HG03159 (cell line): Measurements from ENCODE around the gene FBXO42.

Experiments
- ATAC-seq: cut with Tn5 transposase; IDR thresholded peaks from one replicate; pipeline ENCODE4 v1.9.1; 2021; ENCODE audit warnings: mild to moderate bottlenecking, moderate library complexity; ENCODE audit not compliant: unreplicated experiment

The FBXO42 gene

DNA sequence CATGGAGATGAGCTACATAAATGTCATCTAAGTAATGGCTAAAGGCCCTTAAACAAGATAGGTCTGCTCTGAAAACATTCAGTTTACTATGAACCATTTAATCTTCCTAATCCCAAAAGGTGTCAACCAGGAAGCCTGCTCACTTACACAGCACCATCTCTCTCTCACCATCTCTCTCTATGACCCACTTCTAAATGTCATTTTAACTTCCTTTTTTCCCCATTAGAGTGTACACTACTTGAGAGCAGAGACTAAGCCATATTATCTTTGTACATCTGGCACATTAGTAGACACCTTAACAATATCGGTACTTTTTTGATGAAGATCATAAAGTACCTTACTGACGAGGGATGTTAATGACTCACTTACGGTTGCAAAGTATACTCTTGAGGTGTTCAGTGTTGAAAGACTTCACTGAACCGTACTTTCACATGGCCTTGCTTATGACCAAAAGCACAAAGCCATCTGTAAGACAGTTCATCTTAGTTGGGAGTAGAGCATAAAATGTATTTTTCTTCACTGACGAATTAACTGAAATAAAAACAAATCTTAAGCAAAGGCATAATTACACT, 25.4 kb downstream of the FBXO42 start:
- ATAC-seq = no peak

DNA sequence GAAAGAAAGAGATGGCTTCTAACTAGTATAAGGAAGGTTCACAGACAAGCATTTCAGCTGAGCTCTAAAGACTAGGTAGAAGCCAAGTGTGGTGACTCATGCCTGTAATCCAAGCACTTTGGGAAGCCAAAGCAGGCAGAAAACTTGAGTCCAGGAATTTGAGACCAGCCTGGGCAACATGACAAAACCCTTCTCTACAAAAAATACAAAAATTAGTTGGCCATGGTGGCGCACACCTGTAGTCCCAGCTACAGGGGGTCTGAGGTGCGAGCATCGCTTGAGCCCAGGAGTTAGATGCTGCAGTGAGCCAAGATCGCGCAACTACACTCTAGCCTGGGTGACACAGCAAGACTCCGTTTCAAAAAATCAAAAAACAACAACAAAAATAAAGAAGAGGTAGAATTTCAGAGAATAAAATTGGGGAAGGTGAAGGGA, 27.8 kb downstream of the FBXO42 start:
- ATAC-seq = no peak

DNA sequence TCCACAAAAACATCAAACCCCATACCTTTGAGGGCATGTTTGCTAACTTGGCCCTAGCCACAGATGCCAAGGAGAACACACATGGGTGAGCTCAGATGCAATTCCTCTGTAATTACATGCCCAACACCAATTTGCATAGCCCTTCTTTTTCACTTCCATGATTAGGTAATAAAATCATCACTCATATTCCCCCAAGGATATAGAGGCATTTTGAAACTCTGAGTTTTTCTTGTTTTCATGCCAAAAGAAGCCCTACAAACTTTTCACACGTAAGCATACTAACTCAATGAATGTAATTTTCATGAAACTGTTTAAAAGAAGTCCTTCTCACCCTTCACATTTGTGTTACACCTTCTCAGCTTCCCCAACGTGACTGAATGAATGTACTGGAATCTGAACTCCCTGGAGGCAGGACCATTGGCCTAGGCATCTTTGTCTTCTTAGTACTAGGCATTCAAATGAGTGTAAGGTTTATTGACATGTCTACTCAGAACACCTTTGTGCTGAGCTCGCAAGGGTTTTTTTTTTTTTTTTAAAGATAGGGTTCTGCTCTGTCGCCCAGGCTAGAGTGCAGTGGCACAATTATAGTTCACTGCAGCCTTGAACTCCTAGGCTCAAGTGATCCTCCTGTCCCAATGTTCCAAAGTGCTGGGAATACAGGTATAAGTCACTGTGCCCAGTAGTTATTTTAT, 31.0 kb downstream of the FBXO42 start:
- ATAC-seq = no peak

DNA sequence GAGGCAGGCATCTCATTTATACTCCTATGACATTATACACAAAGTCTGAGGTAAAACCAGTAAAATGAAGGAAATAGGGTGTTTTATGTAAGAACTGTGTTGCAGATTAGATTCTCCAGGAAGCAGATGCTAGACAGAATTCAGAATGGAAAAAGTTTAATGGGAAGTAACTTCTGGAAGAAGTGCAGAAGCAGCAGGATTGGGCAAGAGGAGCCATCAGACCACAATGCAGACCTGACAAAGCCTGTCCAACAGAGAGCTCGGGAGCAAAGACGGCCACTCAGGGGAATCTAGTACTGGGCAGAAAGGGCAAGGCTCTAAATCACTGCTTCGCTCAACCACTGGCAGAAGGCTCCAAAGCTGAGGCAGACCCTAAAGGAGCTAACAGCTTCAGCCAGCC, 33.7 kb downstream of the FBXO42 start:
- ATAC-seq = no peak

DNA sequence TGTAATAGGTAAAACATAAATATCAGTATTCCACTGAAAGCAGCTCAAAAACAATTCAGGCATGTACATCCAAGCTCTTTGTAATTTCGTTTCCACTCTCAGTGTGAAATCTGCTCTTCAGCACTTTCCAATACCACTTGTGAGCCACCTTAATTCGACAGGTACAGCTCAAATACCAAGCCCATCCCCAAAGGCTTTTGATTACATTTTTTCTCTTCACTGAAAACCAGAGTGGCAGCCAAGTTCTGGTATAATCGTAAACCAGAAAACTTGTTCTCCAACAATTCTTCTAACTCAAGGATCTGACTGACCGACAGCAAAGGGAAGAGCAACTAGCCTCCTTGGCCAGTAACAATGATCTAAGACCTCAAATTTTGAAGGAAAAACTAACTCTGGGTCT, 36.8 kb downstream of the FBXO42 start:
- no peak for ATAC-seq

DNA sequence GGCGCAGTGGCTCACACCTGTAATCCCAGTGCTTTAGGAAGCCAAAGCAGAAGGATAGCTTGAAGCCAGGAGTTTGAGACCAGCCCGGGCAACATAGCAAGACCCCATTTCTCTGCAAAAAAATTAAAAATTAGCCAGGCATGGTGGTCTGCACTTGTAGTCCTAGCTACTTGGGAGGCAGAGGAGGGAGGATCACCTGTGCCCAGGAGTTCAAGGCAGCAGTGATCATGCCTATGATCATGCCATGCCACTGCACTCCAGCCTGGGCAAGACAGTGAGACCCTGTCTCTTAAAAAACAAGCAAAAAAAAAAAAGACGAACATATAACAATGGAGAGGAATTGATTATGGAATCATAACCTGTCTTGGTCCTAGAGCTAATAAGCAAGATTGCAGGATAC, 45.1 kb downstream of the FBXO42 start:
- no peak for ATAC-seq

DNA sequence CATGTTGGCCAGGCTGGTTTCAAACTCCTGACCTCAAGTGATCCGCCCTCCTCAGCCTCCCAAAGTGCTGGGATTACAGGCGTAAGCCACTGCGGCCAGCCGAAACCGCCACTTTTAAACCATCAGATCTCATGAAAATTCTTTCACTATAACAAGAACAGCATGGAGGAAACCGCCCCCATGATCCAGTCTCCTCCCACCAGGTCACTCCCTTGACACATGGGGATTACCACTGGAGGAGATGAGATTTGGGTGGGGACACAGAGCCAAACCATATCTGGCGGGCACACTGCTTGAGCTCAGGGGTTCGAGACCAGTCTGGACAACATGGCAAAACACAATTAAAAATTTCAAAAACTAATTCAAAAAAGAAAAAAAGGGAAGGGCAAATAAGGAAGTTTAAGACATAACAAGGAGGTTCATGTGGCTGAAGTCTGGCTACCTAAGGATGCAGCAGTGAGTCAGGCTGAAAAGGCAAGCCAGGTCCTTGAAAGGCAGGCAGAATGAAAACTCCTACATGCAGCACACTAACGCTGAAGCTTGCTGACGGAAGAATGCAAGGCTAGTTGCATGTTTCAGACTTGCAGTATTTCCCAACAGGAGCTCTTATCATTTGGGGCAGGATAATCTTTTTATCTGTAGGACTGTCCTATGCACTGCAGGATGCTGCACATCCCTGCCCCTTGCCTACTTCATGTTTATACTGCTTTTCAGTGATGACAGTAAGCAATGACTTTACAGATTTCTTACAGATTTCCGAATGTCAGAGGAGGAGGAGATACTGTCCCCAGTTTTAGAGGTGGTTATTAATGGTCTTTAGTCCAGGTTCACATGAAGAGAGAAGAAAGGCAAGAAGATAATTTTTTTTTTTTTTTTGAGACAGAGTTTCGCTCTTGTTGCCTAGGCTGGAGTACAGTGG, 49.3 kb downstream of the FBXO42 start:
- no peak for ATAC-seq

DNA sequence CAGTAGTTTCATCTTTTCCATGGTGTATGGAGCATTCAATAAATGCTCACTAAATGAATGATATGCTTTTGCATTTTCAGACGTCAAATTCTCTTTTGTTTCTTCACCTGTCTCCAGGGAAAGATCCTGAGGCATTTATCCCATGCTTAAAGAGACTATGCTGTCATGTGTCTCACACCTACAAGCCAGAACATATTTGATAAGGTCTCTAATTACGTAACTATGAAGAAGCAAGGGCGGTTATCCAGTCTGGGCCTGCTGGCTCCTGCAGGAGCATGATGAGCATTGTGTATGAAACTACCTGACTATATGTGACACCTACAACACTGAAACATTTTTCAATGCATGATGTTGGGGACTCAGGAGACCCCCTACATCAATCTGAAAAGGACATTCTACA, 51.8 kb downstream of the FBXO42 start:
- ATAC-seq = no peak

DNA sequence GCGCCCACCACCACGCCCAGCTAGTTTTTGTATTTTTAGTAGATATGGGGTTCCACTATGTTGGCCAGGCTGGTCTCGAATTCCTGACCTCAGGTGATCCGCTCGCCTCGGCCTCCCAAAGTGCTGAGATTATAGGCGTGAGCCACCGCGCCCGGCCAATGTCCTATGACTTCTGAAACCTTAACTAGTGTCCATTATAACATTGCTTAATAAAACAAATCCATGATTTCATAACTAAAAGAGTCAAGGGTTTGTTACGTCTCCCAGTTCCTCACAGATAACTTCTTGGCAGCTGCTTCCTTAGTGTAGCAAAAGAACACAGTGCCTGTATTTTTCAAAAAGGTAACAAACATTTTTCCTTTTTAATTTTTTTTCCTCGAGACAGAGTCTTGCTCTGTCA, 53.6 kb downstream of the FBXO42 start:
- ATAC-seq = no peak

DNA sequence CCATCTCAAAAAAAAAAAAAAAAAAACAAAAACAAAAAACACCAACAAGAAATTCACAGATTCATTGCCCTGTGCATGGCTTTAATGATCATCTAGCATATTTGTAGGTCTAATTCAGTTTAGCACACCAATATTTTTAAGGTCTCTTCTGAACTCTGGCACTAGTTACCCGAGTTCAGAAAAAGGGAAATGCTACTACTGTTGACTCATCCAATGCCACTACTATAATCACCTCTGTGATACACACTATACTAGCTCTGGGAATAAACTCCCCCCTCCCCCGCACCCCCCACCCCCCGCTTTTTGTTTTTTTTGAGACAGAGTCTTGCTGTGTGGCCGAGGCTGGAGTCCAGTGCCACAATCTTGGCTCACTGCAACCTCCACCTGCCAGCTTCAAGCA, 55.6 kb downstream of the FBXO42 start:
- no peak for ATAC-seq

DNA sequence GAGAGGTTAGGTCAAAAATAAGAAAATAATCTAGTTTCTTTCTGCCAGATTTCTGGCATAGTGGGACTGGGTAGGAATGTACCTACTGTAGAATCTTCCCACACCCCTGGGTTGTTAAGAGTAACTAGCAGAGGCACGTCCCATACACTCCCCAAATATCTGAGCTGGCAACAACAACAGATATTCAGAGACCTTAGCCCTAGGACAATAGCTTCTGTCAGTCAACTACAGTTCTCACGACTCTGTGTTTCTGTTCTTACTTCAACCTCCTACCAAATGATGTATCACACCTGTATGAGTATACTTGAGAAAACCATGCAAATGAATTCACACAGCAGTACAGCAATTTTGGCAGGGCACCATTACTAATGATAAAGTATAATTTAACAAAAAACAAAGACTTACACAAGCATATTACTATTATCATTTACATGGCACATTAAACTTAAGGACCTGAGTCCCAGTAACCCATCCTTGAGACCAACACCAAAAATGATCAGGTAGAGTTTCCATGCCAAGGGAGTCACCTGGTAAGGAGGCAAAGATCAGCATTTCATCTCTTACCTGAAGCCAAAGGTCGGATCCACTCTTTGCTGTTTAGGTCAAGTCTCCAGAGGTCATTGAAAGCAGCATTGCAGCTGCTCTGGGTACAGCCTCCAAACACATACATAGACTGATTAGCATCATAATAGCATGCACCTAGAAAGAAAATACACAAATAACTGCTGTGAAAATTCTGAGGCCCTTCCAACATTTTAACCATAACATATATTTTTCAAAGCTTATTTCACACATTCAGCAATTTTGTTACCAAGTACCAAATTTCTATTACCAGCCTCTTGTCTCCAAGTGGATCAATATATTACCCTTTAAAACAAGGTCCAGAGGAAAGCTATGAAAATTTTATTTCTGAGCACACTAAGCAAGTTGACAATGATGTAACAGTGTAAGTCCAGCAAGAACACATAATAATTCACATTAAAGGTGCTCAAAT, 57.8 kb downstream of the FBXO42 start:
- ATAC-seq = no peak

DNA sequence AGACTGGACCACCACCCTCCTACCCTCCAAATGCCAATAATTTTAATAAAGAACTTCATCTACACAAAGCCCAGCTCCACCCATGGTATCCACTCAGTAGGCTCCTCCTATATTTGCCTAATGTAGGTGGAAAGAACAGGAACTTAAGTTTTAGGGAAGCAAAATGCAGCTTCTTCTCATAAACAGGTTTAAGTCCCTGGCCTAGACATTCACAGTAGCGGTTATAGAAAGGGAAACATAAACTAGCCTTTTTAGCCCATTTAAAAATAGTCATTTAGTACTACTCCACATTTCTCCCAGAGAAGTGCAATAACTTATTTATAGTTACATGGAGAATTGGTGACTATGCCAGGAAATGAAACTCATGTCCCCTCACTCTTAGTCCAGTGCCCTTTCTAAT, 58.7 kb downstream of the FBXO42 start:
- no peak for ATAC-seq

DNA sequence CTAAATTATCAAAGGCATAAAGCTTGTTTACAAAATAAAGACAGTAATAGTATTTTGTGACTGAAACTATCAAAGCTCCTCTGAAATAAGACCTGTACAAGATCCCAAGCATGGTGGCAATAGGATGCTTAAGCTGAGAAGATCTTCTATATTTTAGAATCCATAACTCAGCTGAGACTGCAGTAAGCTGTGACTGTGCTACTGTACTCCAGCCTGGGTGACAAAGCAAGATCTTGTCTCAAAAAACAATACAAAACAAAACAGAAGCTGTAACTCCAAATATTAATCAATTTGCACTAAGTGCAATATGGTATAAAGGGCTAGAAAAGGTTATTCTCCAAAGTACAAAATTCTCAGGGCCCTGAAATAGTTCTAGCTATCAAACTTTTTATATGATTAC, 59.5 kb downstream of the FBXO42 start:
- ATAC-seq = no peak

DNA sequence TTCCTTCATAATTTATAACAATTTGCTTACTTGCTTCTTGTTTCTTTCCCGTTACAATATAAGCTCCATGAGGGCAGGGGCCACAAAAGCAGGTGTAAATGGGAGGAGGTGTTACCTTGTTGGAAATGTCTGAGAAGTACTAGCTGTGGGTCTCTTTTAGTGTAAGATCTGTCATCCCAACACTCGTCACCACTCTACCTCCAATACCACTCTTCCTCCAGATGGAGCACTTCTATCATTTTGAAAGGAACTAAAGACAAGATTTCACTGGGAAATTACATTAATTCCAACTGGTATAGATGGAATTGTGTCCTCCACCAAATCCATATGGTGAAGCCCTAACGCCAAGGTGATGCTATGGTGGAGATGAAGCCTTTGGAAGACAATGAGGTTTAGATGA, 62.3 kb downstream of the FBXO42 start:
- no peak for ATAC-seq

DNA sequence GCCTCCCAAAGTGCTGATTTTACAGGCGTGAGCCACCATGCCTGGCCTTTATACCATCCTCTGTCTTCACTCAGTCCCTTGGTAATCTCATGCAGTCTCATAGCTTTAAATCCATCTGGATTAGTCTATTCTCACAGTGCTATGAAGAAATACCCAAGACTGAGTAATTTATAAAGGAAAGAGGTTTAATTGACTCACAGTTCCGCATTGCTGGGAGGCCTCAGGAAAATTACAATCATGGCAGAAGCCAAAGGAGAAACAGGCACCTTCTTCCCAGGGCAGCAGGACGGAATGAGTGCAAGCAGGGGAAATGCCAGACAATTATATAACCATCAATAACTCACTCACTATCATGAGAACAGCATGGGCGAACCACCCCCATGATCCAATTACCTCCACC, 66.2 kb downstream of the FBXO42 start:
- no peak for ATAC-seq

DNA sequence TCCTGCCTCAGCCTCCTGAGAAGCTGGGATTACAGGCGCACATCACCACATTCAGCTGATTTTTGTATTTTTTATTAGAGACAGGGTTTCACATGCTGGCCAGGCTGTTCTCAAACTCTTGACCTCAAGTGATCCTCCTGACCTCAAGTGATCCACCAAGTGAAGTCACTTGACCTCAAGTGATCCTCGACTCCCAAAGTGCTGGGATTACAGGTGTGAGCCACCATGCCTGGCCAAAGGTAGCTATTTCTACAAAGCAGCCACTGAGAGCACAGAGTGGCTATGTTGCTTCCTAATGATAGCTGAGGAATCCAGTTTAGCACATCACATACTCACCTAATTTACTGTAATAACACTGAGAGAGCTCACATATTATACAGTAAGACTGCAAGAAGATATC, 70.5 kb downstream of the FBXO42 start:
- ATAC-seq = no peak

DNA sequence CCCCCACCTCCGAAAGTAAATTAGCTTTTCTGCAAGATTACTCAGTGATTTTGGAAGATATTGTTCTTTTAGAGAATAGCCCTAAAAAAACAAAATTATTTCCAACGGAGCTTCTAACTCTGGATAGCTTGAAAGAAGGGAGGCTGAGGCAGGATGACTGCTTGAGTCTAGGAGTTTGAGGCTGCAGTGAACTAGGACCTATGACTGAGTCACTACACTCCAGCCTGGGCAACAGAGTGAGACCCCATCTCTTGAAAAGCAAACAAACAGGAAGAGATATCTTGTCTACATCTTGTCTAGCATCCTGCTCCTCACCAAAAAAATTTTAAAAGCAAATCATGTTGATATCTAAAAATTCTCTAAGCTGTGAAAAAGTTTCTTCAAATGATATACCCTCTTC, 73.1 kb downstream of the FBXO42 start:
- ATAC-seq = no peak

DNA sequence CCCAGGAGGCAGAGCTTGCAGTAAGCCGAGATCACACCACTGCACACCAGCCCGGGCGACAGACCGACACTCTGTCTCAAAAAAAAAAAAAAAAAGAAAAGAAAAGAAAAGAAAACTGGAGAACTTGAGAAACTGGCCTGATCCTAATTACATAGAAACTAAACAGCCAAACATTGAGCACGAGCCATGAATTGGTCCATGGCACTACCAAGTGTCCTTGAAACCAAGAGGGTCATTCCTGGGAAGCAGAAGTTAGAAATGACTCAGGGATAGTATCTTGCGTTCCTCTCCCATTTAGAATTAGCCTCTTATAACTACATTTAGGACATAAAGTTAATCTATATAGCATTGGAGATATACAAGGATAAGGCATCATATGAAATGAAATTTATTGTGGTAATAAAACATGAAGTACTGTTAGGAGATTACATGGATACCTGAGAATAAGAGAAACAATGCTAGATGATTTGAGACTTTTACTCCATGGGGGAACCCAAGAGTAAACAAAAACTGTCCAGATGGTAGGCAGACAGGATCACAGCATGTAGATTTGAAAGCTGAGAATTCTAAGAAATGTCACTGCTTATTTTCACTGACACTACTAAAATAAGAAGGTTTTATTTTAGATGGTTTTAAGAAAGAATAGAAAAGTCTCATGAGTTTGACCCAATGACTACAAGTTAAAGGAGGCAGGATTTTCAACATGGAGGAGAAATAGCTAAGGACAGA, 75.8 kb downstream of the FBXO42 start:
- ATAC-seq = no peak

DNA sequence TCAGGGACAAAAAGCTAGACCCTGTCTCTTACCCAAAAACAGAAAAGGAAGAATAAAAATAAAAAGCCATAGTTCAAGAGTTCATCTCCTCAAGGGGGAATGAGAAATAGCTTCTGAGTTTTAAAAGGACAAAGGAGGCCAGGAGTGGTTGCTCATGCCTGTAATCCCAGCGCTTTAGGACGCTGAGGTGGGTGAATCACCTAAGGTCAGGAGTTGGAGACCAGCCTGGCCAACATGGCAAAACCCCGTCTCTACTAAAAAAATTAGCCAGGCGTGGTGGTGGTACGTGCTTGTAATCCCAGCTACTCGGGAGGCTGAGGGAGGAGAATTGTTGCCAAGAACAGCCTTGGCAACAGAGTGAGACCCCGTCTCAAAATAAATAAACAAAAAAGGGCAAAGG, 76.7 kb downstream of the FBXO42 start:
- ATAC-seq = no peak

DNA sequence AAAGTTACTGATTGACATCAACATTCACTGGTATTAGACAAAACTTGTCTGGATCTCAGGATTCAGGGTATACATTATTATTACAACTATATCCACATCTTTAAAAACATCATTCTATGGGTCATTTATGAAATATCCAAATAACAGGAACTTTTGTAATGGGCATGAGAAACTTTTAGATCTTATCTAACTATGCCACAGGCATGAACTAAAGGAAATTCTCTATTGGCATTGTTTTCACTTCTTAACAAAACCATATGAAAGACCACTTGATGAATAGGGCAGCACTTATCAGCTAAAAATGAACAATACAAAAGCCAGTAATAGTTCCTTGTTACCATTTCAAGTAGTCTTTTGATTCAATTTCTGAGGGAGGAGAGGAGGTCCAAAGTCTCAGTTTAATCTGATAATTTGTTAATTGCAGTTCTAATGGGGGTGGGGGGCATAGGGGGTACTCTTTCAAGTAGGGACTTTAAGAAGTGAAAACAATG, 84.5 kb downstream of the FBXO42 start:
- no peak for ATAC-seq
